Peyer's patch (tissue), 4 donors: ENCODE results near the gene EFNA2.
"Not testable (repeated sequence)": the region's sequence is repeated elsewhere in the genome, so short reads cannot be mapped to it uniquely, and the experiment has no call there.

Experiments used
- POLR2A ChIP-seq, 2 donors: fragments of 450-650 bp; IDR thresholded peaks; one replicate each; pipeline ENCODE4 v1.5.1; 2017; ENCODE audit warnings: antibody characterized with exemption in 2 of 2, mild to moderate bottlenecking in 2 of 2, moderate library complexity in 2 of 2
- TF ChIP-seq, protein P1 (sequence below), 6 experiments: fragments of 450-650 bp in 4 of 6; fragments of 200-600 bp in 2 of 6; sonication (generic) in 1 of 6; IDR thresholded peaks; one replicate each; pipeline ENCODE4 v1.5.1; 2017 to 2019; ENCODE audit warnings: antibody characterized with exemption in 6 of 6, mild to moderate bottlenecking in 3 of 6, moderate library complexity in 1 of 6

DNA sequence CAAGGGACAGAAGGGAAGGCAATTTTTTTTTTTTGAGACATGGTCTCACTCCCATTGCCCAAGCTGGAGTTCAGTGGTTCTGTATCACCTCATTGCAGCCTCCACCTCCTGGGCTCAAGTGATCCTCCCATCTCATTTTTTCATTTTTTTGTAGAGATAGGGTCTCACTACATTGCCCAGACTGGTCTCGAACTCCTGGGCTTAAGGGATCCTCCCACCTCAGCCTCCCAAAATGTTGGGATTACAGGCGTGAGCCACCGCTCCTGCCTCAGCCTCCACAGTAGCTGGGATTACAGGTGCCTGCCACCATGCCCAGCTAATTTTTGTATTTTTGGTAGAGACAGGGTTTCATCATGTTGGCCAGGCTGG, 34.6 kb downstream of the EFNA2 start:
- TF ChIP-seq, protein P1, sequence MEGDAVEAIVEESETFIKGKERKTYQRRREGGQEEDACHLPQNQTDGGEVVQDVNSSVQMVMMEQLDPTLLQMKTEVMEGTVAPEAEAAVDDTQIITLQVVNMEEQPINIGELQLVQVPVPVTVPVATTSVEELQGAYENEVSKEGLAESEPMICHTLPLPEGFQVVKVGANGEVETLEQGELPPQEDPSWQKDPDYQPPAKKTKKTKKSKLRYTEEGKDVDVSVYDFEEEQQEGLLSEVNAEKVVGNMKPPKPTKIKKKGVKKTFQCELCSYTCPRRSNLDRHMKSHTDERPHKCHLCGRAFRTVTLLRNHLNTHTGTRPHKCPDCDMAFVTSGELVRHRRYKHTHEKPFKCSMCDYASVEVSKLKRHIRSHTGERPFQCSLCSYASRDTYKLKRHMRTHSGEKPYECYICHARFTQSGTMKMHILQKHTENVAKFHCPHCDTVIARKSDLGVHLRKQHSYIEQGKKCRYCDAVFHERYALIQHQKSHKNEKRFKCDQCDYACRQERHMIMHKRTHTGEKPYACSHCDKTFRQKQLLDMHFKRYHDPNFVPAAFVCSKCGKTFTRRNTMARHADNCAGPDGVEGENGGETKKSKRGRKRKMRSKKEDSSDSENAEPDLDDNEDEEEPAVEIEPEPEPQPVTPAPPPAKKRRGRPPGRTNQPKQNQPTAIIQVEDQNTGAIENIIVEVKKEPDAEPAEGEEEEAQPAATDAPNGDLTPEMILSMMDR (IDR thresholded peaks at IDR 0.05) = not testable (repeated sequence)
- TF ChIP-seq POLR2A (IDR thresholded peaks at IDR 0.05) = not testable (repeated sequence)
